GM19397 (cell line): ENCODE measurements around the gene DNAH5.

Experiments
- ATAC-seq: cut with Tn5 transposase; IDR thresholded peaks from one replicate; pipeline ENCODE4 v1.9.1; 2021; ENCODE audit warnings: mild to moderate bottlenecking, moderate library complexity; ENCODE audit not compliant: unreplicated experiment

DNAH5 gene

DNA sequence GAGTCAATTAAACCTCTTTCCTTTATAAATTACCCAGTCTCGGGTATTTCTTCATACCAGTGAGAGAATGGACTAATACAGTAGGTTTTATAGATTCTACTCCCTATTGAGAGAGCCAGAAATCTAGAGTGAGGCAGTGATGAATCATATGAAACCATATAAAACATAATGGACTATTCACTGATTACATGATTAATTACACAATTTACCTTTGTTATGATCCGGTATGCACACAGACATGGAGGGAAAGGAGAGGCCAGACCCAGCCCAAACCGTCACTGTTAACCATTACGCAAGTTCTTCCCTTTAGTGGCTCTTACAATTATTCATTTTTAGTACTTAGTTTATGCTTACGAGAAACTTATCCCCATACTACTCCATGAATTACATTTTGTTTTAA is 205.0 kb downstream of the DNAH5 start:
- ATAC-seq: no peak

DNA sequence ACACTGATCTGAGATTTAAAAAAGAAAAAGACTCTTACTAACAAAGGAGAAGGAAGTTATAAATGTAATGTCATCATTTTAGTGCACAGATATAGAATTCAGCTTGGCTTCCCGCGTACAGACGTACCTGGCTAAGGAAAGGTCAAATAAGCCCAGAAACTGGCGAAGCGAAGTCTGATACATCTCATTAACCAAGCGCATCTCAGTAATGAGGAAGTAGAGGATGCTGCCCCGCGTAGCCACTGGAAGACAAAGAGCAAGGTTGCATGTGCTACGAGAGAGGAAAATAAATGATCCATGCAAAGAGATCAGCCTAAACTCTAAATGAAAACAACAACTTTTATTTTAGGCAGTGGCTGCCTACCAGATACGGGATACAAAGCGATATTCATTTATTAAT is 208.8 kb downstream of the DNAH5 start:
- ATAC-seq: no peak

DNA sequence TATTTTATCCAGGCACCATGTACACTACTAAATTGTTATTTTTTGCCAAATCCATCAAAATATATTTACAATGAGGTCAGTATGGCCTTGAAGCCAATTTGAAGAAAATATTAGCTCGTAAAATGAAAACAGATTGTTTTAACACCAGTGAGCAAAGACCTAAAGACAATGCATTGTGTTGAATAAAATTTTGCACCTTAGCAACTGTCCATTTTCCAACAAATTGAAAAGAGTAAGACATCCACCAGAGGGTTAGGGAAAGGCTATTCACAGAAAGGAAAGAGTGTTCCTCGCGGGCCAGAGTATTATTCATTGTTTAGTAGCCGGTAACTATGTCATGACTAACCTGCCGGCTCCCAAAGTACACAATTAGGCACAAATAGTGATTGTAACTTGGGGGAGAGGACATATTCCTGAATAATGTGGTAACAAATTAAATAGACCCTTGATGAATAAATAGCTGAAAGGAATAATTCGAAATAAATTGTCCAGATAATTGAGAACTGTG is 213.3 kb downstream of the DNAH5 start:
- ATAC-seq: no peak

DNA sequence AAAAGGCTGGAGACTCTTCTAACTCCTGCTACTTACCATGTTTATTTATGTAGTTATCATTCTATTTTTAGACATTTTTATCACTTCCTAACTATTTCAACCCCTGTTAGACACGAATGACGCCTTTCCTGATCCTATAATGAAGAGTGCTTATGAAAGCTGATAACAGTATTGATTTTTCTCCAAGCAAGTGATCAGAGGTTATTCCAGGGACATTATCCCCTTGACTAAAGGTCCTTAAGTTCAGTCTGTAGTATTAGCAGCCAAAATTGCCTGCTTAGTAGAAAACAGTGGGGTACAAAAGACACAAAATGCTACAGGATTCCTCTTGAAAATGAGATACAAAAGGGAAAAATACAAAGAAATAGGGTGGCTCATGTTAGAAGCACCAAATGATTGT is 235.6 kb downstream of the DNAH5 start:
- ATAC-seq: no peak

DNA sequence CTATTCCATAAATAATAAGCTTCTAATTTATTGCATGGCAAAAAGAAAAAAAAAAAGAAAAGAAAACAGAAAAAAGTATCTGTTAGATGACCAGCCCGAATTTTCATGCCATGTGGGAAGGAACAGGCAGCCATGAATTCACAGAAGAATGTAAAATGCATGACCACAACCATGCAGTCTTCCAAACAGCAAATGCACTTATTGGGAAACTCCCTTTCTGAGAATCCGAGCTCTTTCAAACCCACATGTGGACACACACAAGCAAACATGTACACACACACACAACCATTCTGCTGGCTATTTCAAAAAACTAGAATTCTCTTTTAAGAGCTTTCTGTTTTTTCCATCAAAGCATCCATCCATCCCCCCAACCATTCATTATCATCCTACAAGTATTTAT is 236.1 kb downstream of the DNAH5 start:
- ATAC-seq: no peak

DNA sequence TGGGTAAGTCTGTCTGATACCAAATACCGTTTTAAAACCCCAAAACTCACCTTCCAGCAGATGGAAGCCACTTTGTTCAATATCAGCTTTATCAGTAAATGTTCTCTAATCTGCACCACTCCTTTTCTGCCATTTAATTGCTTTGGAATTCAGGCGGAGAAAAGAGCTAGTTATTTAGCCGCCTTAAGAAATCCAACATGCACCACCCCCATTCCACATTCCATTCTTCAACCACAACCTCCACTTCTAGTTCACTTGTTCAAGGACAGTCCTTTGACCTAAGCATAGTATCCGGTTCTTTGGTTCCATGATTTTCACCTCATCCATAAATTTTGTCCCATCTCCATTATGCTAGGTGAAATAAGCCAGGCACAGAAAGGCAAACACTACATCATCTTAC is 240.1 kb downstream of the DNAH5 start:
- no peak for ATAC-seq

DNA sequence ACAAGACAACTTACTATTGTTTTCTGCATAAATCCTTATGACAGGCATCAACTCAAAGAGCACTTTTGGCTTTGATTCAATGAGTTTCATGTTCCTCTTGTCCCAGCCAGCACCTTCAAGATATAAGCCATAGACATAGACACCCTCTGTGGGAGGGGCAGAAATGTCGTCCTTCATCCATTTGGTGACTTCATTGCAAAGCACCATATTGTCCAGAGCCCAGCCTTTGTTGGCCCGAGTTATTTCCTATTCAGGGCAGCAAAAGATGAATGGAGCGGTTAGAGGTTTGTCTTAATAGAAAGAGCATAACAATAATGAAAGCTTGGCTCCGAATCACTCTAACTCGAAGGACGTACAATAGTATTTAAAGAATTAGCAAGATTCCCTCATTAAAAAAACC is 243.9 kb downstream of the DNAH5 start:
- ATAC-seq: no peak

DNA sequence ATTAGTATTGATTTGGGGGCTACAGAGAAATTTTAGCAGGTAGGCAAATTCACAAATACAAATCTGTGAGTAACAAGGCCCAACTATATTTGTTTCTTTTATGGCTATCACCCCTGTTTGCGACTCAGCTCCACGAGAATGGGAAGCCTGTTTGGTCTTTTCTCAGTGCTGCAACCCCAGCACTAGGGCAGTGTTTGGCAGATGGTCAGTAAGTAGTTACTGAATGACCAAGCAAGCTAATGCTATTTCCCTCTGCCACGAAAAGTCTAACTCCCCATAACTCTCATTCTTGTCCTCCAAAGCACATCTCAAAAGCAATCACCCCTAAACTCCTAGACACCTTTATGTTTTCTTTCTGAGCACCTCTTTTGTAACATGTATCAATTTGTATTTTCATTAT is 245.6 kb downstream of the DNAH5 start:
- no peak for ATAC-seq

DNA sequence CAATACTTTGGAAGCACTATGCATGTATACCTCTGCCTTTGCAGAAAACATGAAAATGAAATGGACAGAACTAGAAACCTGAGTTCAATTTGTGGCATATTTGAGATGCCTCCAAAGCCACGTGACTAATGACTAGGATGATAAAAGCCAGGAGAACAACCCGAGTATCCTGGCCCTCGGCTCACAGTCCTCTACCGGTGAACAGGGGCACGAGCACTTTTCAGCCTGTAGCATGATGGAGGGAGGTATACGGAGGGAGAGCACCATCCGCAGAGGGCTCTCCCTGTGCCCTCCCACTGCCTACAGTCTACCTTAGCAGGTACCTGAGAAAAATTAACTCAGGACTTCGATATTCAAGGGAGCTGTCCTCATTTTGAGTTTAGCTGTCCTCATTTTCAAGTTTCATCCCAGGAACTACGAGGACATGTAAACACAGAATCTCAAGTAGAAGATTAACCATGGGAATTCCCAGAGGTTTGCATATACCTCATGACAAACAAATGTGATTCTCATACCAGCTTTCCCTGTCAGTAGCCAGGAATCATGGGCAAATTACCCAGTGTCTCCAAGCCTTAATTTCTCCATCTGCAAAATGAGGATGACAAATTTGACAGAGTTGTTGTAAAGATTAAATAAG is 249.3 kb downstream of the DNAH5 start:
- no peak for ATAC-seq

DNA sequence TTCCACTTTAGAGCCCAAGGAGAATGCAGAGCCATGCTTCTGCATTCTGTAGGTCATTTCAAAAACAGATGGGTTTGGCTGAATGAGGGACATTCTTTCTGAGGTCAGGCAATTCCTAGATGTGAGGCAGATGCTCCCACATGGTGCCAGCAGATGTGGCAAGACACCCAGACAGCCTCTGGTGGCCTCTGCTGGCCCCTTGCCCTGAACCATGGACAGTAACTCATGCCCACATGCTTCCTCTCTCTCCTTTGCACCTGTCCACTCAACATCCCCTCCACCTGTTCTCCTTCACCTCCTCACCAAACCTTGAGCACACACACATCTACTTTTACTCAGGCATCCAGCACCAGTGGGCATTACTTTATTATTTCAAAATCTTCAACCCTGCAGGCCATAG is 252.3 kb downstream of the DNAH5 start:
- no peak for ATAC-seq

DNA sequence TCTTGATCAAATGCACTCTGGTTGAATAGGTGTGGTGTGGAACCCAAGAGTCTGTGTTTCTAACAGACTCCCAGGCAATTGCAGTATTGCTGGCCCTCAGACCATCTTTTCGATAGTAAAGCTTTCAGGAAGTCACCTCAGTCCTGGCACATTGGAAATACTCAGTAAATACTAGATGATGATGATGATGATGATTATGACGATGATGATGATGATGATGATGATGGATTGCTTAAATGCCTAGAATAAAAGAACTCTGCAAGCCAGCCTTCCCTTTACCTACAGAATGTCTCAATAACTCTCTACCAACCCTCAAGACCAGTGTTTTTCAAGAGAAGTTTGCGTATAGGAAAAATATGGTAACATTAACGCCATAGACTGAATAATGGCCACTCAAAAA is 268.0 kb downstream of the DNAH5 start:
- ATAC-seq: no peak

DNA sequence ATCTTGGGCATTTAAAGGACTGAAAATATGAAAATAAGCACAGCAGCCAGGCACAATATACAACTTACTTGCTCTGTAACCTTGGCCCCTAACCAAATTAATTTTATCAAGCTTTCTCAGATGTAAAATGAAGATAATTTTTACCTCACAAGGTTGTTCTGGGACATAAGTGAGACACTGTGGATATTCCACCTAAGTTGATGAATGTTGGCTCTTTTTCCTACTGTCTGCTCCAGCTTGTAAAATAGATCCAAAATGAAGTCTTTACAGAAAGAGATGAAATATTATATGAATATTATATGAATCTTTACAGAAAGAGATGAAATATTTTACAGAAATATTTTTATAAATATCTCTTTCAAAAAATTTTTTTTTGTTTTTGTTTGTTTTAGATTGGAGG is 270.1 kb downstream of the DNAH5 start:
- ATAC-seq: no peak

DNA sequence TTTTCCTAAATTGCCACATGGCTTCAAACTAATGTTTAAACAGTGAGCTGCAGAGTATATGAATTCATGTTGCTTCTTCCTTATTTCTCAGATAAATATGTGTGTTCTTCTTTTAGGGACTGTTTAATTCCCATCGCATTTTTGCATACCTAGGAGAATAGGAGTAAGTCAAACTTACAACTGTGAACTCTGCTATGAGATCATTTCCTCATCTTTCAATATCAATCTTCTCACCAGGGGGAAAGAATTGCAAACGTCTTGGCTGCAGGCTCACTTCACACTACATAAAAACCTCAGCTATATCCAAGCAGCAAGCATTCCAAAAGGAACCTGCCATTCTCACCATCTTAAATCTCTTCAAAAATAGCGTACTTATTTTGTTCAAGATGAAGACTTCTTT is 271.0 kb downstream of the DNAH5 start:
- ATAC-seq: no peak

DNA sequence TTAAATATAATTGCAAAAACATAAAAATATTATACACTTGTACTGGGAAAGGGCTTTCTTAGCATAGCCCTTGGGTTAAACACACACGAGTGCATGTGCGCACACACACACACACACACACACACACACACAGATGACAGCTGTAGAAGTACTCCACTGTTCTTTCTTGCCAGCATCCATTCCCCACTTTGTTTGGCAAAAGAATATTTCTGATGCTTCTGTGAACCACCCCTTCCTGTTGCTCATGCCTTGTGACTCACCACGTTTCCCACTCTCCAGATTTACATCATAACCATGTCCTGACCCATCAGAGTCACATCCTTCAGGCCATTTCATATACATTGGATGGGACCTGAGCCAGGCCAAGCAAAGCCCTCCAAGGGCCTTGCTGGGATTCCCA is 280.1 kb downstream of the DNAH5 start:
- no peak for ATAC-seq

DNA sequence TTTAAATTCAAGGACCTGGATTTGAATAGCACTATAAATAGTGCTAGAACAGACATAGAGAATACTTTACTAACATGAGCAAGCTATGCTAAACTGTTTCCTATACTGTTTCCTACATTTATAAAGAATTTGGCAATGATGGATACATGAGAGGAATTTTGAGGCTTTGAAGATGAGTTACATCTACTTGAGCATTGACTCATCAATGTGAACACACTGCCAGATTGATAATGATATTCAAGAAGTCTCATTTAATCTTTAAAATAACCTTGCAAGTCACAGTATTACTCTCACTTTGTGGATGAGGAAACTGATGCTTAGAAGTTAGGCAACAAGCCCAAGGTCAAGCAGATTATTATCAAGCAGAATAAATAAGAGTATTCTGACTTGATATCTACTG is 281.9 kb downstream of the DNAH5 start:
- ATAC-seq: no peak

DNA sequence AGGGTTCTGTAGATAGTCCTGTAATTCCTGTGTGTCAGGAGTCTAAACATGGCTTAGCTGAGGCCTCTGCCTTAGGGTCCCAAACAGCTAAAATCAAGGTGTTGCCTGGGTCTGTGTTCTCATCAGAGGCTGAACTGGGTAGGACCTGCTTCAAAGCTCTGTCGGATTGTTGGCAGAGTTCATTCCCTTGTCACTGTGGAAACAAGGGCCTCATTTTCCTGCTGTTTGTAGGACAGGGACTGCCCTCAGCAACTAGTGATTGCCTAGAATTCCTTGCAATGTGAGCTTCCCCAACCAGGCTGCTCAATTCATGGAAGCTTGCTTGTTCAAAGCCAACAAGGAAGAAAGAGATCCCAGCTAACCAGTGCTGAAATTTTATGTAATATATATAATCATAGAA is 283.2 kb downstream of the DNAH5 start:
- no peak for ATAC-seq

DNA sequence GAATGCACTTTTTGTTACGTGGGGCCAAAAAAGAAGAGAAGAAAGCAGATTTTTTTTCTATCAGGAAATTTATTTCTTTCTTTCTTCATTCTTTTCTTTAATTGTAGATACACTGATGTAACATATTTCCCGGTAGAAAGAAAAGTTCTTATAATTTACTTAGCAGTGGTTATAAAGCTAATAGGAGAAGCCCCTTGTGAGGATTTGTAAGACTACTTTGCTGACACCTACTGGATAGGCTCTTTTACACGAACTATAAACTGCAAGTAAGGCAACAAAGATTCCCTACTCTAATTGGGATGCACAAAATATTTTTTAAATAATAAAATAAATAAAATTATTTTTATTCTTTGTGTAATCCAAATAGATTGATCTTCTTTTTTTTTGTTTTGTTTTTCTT is 284.4 kb downstream of the DNAH5 start:
- ATAC-seq: no peak

DNA sequence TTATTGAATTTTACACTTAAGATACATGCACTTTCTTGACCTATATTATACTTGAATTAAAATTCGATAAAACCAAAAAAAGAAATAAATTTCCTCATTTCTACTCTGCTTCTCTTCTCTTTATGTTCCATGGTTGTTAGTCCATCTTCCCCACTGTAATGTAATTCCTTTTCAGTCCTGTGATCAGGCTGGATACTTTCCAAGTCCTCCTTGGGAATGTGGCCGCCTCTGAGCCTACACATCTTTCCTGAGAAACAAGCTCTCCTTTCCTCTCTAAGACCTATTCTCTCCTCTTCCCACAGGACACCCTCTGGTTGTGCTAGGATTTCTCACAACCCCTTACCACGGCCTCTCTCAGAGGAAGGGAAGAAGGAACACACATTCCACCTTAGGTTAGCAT is 285.1 kb downstream of the DNAH5 start:
- no peak for ATAC-seq

DNA sequence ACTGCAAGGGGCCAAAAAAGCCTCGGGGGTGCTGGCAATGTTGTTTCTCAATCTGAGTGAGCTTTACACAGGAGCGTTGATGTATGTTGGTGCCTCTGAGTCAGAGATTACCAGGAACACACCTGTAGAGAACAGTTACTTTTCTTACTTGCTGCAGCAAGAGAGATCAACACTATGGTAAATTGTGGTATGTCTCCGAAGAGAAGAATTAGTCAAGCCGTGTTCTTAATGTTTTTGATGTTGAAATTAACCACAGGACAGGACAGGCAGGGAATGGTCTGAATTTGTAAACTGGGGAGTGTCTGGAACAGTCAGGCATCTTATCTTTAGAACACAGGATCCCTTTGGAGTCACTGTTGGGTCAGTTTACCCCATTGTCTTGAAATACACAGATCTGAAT is 285.7 kb downstream of the DNAH5 start:
- no peak for ATAC-seq

DNA sequence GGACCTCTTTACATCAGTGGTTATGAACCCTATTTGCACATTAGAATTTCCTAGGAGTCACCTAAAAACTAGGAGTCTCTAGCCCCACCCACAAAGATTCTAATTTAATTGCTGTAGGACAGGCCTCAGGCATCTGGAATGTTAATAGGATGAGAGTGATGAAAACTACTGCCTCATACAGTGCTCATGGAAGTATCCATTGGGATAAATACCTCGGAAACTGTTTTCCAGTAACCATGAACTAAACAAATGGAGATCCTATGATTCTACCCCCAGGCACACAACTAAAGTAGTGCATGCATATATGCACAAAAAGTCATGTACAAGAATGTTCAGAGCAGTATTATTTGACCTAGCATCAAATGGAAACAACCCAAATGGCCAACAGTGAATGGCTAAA is 286.3 kb downstream of the DNAH5 start:
- no peak for ATAC-seq

DNA sequence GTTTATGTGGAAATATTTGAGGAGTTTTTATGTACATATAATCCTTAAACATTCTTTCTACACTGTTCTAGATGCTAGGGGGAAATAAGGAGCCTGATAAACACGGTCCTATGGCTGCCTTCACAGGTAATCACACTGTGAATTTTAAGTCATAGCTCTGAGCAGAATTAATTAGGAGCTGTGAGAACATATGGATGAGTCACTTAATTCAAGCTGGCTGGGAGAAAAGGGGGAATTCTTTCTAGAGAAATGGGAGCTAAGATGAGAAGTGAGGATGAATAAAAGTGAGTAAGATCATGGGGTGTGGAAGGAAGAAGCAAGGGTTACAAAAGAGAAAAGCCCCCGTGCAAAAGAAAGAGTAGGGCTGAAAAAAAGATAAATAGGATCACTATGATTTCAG is 290.8 kb downstream of the DNAH5 start:
- ATAC-seq: no peak

DNA sequence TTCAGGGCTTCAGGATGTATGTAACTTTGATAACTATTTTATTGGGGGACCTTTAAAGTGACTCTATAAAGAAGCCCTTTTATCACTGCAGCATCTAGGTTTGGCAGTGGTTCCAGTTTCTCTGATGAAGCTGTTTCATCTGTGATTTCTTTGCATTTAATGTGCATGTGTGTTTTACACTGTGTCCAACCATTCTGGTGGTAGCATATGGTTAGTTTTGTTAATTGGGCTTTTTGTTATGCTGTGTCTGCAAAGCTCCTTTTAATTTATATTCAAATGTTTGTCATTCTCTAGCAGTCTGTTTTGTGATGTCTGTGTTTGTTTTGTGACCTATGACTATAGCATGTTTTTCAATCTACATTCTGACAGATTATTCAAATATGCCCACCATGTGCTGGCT is 294.8 kb downstream of the DNAH5 start:
- no peak for ATAC-seq

DNA sequence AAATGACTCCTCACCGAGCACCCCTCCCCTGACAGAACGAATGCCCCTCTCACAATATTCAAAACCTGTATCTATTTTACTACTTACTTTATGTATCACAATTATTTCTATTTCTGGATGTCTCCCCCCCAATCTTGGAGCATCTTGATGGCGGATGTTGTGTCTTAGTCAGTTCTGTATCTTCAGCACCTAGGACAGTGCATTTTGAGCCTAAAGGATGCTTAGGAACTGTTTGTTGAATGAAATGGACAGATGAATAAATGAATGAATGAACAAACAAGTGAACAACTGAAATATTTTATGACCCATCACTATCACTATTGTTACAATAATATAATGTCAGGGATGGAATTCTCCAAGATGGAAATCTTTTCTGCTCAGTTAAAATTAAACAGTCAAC is 295.7 kb downstream of the DNAH5 start:
- no peak for ATAC-seq
